Measurements from ENCODE around the gene XYLB. TPM values are rescaled to one million over a fixed set of nuclear protein-coding genes. Genes with fewer than 3 reads are reported as not detected.
"Not testable (repeated sequence)": the region's sequence is repeated elsewhere in the genome, so short reads cannot be mapped to it uniquely, and the experiment has no call there.

The XYLB gene
- 1.5 and 1.6 TPM in 2 replicates for total RNA-seq (2014; rRNA removed; shearing (Covaris generic))

GRCh38 chr3:38346587-38347410 is at the start of gene XYLB:
Gene XYLB (plus strand): TSS chr3:38346785. CDS start chr3:38346869, 84 bp downstream.
- Histone ChIP-seq H3K4me3 (ENCODE audit: insufficient read depth, low read depth, low read length) (peak within 1 kb of the TSS; percentile 75), H3K27me3 (ENCODE audit: control insufficient read depth, insufficient read depth, low read length) (peaks cover 5% of the 10 kb centered on the region; the same call in 1 of the 2 replicates), H3K36me3 (replicated peaks; ENCODE audit: control insufficient read depth, insufficient read depth, low read length) (no peaks in the 10 kb centered on the region)
- peak; percentile 94 for DNase-seq

GRCh38 chr3:38297053-38297452 is 49.5 kb upstream of the XYLB start:
- H3K36me3 ChIP-seq (replicated peaks; ENCODE audit: control insufficient read depth, insufficient read depth, low read length); H3K27me3 ChIP-seq (ENCODE audit: control insufficient read depth, insufficient read depth, low read length); DNase-seq; H3K4me3 ChIP-seq (ENCODE audit: insufficient read depth, low read depth, low read length): not testable (repeated sequence)

DNA sequence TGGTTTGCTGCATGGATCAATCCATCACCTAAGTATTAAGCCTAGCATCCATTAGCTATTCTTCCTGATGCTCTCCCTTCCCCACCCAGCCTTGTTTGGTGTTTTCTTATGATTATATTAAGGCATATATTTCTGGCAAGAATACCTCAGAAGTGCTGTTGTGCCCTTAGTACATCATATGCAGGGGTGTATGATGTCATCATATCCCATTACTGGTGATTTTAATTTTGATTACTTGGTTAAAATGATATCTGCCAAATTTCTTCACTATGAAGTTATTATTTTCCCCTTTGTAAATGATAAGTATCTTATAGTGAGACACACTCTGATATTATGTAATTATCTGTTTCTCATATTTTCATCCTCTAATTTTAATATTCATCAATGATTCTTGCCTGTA is 49.0 kb upstream of the XYLB start:
- no peaks in the 10 kb centered on the region for H3K36me3 ChIP-seq (replicated peaks; ENCODE audit: control insufficient read depth, insufficient read depth, low read length)
- DNase-seq = no peak
- H3K27me3 ChIP-seq (ENCODE audit: control insufficient read depth, insufficient read depth, low read length) = no peaks in the 10 kb centered on the region
- H3K4me3 ChIP-seq (ENCODE audit: insufficient read depth, low read depth, low read length) = no peak overlapping the region

GRCh38 chr3:38297947-38298711 is 48.5 kb upstream of the XYLB start:
- Histone ChIP-seq H3K4me3 (ENCODE audit: insufficient read depth, low read depth, low read length) (no peak overlapping the region), H3K36me3 (replicated peaks; ENCODE audit: control insufficient read depth, insufficient read depth, low read length) (no peaks in the 10 kb centered on the region), H3K27me3 (ENCODE audit: control insufficient read depth, insufficient read depth, low read length) (no peaks in the 10 kb centered on the region)
- DNase-seq = no peak

GRCh38 chr3:38306941-38307340 is 39.6 kb upstream of the XYLB start:
- no peak for DNase-seq
- Histone ChIP-seq H3K27me3 (ENCODE audit: control insufficient read depth, insufficient read depth, low read length) (no peaks in the 10 kb centered on the region), H3K36me3 (replicated peaks; ENCODE audit: control insufficient read depth, insufficient read depth, low read length) (no peaks in the 10 kb centered on the region), H3K4me3 (ENCODE audit: insufficient read depth, low read depth, low read length) (no peak overlapping the region)

DNA sequence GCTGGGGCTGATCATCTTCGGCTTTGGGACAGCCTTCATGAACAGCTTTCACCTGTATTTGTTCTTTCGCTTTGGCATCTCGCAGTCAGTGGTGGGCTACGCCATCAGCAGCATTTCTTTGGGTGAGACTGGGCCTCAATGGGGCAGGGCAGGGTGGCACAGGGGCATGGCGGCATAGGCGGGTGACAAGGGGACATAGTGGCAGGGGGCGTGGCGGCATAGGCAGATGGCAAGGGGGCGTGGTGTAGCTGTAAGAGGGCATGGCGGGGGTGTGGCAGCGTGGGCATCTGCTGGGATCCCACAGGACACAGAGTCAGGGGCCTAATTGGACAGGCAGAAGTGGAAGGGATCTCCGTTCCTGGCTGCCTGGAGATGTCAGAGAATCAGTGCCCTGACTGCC is 39.0 kb upstream of the XYLB start:
- no peak for DNase-seq
- no peak overlapping the region for H3K4me3 ChIP-seq (ENCODE audit: insufficient read depth, low read depth, low read length)
- no peaks in the 10 kb centered on the region for H3K27me3 ChIP-seq (ENCODE audit: control insufficient read depth, insufficient read depth, low read length)
- no peaks in the 10 kb centered on the region for H3K36me3 ChIP-seq (replicated peaks; ENCODE audit: control insufficient read depth, insufficient read depth, low read length)

DNA sequence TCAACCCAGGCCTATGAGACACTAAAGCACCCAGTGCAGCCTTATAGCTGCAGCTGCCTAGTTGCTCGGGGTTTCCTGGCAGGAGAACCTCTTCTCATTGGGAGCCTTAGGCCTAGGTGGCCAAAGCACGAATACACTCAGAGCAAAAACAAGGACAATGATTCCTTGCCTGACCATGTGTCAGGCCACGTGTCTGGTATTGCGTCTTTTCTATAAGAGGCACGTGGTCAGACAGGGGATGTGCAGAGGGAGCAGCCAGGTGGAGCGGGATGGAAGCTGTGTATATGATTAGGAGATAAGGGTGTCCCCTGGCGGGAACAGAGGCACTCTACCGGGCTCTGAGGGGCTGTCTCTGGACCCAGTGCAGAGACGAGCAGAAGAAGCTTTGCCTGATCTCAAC is 38.1 kb upstream of the XYLB start:
- DNase-seq = no peak
- Histone ChIP-seq H3K36me3 (replicated peaks; ENCODE audit: control insufficient read depth, insufficient read depth, low read length) (no peaks in the 10 kb centered on the region), H3K4me3 (ENCODE audit: insufficient read depth, low read depth, low read length) (no peak overlapping the region), H3K27me3 (ENCODE audit: control insufficient read depth, insufficient read depth, low read length) (no peaks in the 10 kb centered on the region)

GRCh38 chr3:38311476-38311875 is 35.1 kb upstream of the XYLB start:
- Histone ChIP-seq H3K4me3 (ENCODE audit: insufficient read depth, low read depth, low read length) (no peak overlapping the region), H3K36me3 (replicated peaks; ENCODE audit: control insufficient read depth, insufficient read depth, low read length) (no peaks in the 10 kb centered on the region), H3K27me3 (ENCODE audit: control insufficient read depth, insufficient read depth, low read length) (no peaks in the 10 kb centered on the region)
- DNase-seq = no peak

DNA sequence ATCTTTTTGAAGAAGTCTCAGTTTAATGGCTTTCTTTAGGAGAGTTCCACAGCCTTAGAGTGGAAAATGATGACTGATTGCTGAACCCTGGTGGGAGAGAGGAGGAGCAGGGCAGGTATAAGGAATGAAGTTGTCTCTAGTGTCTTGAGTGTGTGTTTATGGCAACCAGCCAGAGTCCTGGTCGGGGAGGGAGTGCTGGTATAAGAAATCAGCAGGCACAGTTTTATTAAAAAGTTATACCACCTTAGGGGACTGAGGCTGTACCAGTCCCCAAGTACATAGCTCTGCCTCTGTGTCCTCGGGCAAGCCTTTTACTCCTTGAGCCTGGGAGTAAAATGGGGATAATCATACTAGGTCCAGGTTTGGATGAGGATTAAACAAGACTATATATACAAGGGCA is 34.6 kb upstream of the XYLB start:
- H3K27me3 ChIP-seq (ENCODE audit: control insufficient read depth, insufficient read depth, low read length) = no peaks in the 10 kb centered on the region
- H3K4me3 ChIP-seq (ENCODE audit: insufficient read depth, low read depth, low read length) = no peak overlapping the region
- DNase-seq = no peak
- no peaks in the 10 kb centered on the region for H3K36me3 ChIP-seq (replicated peaks; ENCODE audit: control insufficient read depth, insufficient read depth, low read length)

DNA sequence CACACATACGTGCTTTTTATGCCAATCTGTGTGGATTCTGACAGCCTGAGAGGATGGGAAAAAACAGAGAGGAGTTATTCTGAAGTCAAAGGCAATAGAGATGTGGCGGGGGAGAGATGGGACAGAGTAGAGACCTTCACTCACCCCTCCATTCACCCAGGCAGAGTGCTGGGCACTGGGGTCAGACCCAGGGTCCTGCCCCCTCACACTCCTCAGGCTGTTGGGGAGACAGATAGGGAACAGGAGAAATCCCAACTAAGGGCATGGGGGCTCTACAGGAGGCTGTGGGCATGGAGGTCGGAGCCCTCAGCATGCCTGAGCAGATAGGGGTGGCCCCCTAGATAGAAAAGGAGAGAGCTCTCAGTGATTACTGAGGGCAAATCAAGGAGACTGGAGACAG is 34.2 kb upstream of the XYLB start:
- Histone ChIP-seq H3K4me3 (ENCODE audit: insufficient read depth, low read depth, low read length) (no peak overlapping the region), H3K27me3 (ENCODE audit: control insufficient read depth, insufficient read depth, low read length) (no peaks in the 10 kb centered on the region), H3K36me3 (replicated peaks; ENCODE audit: control insufficient read depth, insufficient read depth, low read length) (no peaks in the 10 kb centered on the region)
- no peak for DNase-seq

- no peak overlapping the region for H3K4me3 ChIP-seq (ENCODE audit: insufficient read depth, low read depth, low read length)
- no peak for DNase-seq
- H3K27me3 ChIP-seq (ENCODE audit: control insufficient read depth, insufficient read depth, low read length) = no peaks in the 10 kb centered on the region
- no peaks in the 10 kb centered on the region for H3K36me3 ChIP-seq (replicated peaks; ENCODE audit: control insufficient read depth, insufficient read depth, low read length)
These were observed 33.3 kb upstream of the XYLB start for GRCh38 chr3:38313263-38313662.

DNA sequence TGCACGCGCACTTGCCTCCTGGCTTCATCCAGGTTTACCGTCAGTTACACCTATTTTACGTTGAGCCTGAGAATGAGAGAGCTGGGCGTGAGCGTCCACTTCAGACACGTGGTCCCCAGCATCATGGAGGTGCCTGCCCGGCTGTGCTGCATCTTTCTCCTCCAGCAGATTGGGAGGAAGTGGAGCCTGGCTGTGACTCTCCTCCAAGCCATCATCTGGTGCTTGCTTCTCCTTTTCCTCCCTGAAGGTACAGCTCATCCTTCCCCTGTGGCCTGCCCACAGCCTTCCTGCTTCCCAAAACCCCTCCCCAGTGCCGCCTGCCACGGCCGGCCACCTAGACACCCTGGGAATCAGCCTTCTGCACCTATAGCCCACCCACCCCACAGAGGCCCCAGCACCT is 32.9 kb upstream of the XYLB start:
- DNase-seq = peak; percentile 22
- no peaks in the 10 kb centered on the region for H3K27me3 ChIP-seq (ENCODE audit: control insufficient read depth, insufficient read depth, low read length)
- no peak overlapping the region for H3K4me3 ChIP-seq (ENCODE audit: insufficient read depth, low read depth, low read length)
- H3K36me3 ChIP-seq (replicated peaks; ENCODE audit: control insufficient read depth, insufficient read depth, low read length) = no peaks in the 10 kb centered on the region

- Histone ChIP-seq H3K27me3 (ENCODE audit: control insufficient read depth, insufficient read depth, low read length) (no peaks in the 10 kb centered on the region), H3K4me3 (ENCODE audit: insufficient read depth, low read depth, low read length) (no peak overlapping the region), H3K36me3 (replicated peaks; ENCODE audit: control insufficient read depth, insufficient read depth, low read length) (no peaks in the 10 kb centered on the region)
- DNase-seq = peak; percentile 61
These were observed 32.3 kb upstream of the XYLB start for GRCh38 chr3:38314112-38314763.

GRCh38 chr3:38314764-38315487 is 31.7 kb upstream of the XYLB start:
- no peaks in the 10 kb centered on the region for H3K27me3 ChIP-seq (ENCODE audit: control insufficient read depth, insufficient read depth, low read length)
- H3K4me3 ChIP-seq (ENCODE audit: insufficient read depth, low read depth, low read length) = no peak overlapping the region
- no peaks in the 10 kb centered on the region for H3K36me3 ChIP-seq (replicated peaks; ENCODE audit: control insufficient read depth, insufficient read depth, low read length)
- DNase-seq = peak; percentile 49
